HT-29 (cell line): Measurements from ENCODE around the gene FOXD4. TPM values are rescaled to one million over a fixed set of nuclear protein-coding genes. Genes with fewer than 3 reads are reported as not detected.
"Not testable (repeated sequence)": the region's sequence is repeated elsewhere in the genome, so short reads cannot be mapped to it uniquely, and the experiment has no call there.

ENCODE experiments used
- DNase-seq: peaks from one replicate; pipeline ENCODE4 v3.0.0-alpha.2; 2015; ENCODE audit warnings: low spot score
- total RNA-seq: library from RNA; depleted of rRNA; stranded (reverse); fragments of >200 nt; shearing (Covaris generic); gene quantifications from 2 replicates; pipeline ENCODE4 v1.2.3, GENCODE V29; 2014; rRNA removed

FOXD4 gene
- total RNA-seq, 1 experiment from 2014 or later = 0.31 TPM

DNA sequence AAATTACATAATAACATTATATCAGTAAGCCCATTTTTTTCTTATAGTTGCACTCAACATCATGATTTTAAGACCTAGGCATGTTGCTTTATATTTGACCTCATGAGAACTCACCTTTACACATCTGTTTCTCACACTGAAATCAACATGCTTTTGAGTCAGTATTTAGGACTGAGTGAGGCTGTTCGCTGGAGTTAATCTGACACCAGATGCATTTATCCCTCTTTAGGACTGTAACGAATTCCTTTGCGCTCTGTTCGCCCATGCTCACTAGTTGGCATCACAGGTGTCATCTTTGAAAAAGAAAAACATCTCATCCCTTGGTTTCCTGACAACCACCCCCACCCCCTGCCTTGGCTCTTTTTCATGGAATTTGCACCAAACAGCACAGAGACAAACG is 24.3 kb downstream of the FOXD4 start:
- DNase-seq = not testable (repeated sequence)

DNA sequence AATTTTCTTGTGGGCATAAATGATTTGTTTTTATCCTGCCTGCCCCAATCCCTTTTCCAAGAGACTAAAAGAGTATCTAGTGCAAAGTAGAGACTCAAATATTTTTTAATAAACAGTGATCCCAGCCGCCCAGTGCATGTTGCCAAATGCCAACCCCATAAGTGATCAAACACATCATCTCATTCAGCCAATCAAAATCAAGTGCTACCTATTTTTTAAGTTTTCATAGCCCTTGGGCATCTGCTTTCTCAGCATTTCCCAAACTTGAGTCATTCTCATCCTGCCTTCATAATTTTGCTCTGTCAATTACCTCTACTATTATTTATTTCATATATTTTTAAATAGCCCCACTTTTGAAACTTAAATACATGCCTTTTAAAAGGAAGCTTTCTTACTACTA is 27.4 kb downstream of the FOXD4 start:
- DNase-seq = not testable (repeated sequence)

DNA sequence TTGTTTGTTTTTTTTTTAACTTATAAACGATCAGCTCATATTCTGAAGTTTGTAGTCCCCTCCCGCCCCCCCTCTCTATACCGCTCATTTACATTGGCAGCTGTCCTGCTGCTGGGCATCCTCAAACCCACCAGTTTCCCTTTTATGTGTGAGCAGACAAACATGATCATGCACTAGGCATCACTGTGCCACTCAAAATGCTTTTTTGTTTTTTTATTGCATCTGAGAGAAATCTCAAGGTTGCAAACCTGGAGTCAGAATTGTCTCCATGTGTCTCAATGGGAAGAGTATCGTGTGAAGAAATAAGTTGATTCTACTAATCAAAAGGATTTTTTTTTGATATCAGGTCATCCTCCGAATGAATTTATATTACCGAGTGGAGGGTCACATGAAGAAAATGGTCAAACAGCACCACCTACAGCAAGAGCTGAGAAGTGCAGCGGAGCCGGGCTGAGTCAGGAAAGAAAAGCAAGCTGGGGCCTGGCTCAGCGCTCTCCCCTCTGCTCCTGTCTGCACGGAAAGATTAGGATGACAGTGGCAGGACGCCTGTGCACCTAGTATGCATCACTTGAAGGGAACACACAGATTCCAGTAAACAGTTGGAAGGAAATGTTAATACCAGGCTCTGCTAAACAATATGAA is 29.7 kb downstream of the FOXD4 start:
- not testable (repeated sequence) for DNase-seq

DNA sequence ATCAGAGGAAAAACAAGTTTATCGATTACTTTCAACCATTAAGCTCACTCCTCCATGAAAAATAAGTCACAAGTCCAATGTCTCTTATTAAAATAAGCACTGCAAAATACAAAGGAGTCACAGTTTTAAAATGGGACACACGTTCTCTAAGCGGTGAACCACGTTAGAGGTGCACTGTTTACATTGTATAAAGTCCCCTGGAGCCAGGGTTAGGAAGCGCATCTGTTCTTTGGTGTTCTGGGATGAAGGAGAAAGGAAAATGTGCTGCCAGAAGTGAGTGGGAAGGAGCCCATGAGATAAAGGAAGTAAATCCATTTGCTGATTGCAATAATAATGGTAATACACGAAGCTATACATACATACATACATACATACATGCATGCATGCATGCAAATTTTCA is 30.4 kb downstream of the FOXD4 start:
- not testable (repeated sequence) for DNase-seq

DNA sequence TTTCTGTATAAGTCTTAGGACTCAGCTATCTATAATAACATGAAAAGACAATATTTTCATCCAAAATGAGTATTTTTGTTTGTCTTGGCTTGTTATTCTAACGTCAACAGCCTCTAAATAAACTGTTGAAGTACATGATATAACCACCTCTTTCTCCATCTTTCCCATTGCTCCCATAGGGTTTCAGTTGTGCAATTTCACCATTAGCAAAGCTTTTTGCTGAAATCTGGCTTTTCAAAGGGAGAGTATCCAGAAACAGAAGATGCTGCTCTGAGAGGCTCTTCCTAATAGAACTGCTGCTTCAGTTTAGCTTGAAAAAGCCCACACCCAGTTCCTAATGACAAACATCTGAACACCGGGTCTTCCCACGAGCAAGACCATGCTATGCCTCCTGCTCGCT is 31.1 kb downstream of the FOXD4 start:
- not testable (repeated sequence) for DNase-seq

DNA sequence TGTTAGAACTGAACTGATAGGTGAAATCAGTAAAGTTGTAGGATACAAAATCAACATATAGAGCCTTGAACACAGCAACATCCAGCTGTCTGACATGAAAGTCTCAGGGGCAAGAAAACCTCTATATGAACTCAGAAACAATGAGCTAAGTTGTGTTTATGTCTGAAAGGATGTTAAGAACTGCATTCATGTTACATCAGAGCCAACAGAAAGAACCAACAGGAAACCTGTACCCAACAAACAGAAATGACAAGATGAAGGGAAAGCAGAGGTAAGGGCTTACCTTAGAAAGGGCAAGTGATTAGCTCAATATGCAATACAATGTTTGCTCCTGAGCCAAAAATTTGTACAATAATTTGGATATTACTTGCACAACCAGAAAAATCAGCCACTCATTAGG is 31.5 kb downstream of the FOXD4 start:
- not testable (repeated sequence) for DNase-seq

DNA sequence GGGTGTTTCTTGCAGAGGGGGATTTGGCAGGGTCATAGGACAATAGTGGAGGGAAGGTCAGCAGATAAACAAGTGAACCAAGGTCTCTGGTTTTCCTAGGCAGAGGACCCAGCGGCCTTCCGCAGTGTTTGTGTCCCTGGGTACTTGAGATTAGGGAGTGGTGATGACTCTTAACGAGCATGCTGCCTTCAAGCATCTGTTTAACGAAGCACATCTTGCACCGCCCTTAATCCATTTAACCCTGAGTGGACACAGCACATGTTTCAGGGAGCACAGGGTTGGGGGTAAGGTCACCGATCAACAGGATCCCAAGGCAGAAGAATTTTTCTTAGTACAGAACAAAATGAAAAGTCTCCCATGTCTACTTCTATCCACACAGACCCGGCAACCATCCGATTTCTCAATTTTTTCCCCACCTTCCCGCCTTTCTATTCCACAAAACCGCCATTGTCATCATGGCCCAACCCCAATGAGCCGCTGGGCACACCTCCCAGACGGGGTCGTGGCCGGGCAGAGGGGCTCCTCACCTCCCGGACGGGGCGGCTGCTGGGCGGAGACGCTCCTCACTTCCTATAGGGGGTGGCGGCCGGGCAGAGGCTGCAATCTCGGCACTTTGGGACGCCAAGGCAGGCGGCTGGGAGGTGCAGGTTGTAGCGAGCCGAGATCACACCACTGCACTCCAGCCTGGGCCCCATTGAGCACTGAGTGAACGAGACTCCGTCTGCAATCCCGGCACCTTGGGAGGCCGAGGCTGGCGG is 35.1 kb downstream of the FOXD4 start:
- not testable (repeated sequence) for DNase-seq

DNA sequence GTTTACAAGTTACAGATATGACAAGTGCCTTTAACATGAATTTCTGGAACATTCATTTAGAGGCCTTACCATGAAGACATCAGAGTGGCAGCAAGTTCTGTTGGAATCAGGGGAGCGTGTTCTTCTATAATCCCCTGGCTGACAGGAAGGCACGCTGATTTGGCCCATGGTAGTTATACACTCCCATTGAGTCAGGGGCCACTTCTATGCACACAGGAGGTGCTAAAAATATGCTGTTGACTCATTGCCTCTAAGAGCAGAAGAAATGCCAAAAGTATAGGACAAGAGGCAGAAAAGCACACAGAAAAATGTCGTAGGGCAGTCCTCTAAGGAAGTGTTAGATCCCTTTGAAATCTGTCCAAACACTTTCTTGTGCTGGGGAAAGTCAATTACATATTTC is 39.9 kb downstream of the FOXD4 start:
- DNase-seq = not testable (repeated sequence)

DNA sequence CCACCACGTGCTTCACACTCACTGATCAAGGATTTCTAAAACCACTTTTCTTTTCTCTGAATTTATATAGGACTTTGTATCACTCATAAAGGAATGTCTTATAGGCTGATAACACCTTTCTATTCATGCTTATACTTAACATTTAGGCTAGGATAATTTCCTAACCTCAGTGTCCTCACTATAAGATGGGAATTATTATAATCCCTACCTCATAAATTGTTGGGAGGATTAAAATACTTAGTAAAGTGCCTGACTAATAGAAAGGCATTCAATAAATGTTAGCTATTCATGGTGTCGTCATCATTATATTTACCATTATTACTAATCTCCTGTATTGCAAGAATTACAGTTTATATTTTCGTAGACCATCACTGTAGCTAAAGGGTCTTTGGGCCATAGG is 41.8 kb downstream of the FOXD4 start:
- not testable (repeated sequence) for DNase-seq

DNA sequence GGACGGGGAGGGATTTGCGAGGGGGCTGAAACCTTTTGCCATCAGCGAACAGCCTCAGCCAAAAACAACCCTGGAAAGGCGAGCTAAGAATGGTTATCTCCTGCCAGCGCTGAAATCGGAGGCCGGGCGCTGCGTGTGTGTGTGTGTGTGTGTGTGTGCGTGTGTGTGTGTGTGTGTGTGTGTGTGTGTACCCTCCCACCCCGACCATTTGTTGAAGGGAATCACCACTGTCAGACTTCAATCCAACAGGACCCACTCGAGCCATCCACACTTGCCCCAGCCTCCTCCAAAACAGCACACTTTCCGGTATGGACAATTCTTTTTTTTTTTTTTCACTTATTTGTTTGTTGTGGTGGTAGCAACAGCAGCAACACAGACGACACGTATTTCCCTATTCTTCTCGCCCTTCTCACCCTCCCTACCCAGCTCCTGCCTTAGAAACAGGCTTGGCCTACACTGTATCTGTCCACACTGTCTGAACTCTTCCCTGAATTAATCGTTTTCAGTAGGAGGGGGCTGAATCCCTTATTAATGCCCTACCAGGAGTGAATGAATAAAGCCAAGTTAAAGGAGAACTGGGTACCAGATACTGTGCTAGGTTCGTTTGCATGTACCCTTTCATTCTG is 44.2 kb downstream of the FOXD4 start:
- DNase-seq = not testable (repeated sequence)

DNA sequence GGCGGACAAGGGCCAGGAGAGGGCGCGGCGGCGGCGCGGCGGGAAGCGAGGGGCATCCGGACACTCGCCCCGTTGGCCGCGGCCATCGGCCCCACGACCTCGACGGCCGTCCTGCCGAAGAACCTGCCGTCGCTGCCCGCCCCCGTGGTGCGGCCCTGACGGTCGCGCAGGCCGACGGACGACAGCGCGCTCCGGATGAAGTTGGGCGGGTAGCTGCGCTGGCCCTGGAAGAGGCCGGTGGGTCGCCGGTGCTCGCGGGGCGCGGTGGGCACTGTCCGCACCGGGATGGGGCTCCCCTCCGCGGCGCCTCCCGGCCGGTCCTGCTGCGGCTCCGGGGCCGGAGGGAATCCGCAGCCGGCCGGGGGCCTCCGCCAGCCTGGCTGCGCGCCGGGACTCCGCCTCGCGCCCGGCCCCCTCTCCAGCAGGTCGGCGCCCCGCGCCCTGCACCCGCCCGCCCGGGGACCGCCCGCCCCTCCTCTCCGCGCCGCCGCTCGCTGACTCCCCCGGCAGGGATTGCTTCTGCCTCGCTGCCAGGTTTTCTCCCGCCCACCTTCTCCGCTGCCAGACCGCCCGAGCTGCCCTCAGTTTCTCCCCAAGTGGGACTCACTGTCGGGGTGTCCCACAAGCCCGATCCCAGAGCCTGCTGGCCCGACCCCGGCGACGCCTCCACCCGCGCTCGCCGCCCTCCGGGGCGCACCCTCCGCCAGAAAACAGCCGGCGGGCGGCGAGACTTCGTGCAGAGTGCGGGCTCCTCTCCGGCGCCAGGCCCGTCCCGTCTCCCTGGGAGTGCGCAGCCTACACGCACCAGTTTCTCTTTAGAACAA is 44.9 kb downstream of the FOXD4 start:
- not testable (repeated sequence) for DNase-seq

Other genes starting within 250 kb of the FOXD4 start
- 12.8 and 18.2 TPM in 2 replicates for gene WASHC1, start 89.0 kb downstream of the FOXD4 start, total RNA-seq
- gene ZNG1A, start 60.6 kb upstream of the FOXD4 start, total RNA-seq = 8.7 and 9.3 TPM in 2 replicates
- not detected in 2 replicates for gene DOCK8, start 96.4 kb upstream of the FOXD4 start, total RNA-seq